GM18858 (cell line): ENCODE measurements around the gene SMIM32.

Experiments
- ATAC-seq: cut with Tn5 transposase; IDR thresholded peaks from one replicate; pipeline ENCODE4 v1.9.1; 2021; ENCODE audit not compliant: unreplicated experiment

SMIM32 gene

DNA sequence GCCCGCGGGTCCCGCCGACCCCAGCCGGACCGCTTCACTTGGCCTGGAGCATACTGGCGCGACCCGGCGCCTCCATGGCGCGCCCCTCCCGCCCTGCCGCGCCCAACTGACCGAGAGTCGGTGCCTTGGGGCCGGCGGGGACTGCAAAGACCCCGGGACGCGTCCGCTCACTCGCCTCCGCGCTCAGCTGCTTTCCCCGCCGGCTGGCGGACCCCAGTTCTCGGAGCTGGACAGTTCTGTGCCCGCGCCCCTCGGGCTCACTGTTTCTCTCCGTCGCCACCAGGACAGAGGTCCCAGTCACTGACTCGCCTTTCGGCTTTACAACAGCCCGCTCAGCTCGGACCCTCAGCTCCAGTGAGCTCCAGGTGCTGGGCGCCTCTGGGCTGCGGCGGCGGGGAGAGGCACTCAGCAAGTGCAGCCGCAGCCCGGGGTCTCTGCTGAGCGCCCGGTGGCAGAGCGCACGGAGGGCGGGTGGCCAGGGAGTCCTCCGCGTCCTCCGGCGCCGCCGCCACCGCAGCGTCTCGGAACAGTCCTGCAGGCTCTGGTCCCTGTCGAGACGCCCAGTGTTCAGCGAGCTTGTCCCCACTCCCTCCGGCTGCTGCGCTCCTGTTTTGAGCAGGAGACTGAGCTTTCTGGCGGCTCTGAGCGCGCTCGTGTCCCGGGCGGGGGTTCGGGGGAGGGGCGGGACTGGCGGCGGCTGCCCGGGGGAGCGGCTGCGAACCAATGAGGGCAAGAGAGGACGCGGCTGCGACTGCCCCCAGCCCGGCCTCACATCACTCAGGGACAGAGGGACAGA lies at the start of gene SMIM32:
Gene SMIM32, minus strand, starts transcription at position 637 of the 796 bp plus-strand sequence. CDS start 638 bp downstream, outside the sequence.
- ATAC-seq, result no peak

GRCh38 chr5:136242611-136243010 lies 49.6 kb upstream of the SMIM32 start:
- no peak for ATAC-seq

DNA sequence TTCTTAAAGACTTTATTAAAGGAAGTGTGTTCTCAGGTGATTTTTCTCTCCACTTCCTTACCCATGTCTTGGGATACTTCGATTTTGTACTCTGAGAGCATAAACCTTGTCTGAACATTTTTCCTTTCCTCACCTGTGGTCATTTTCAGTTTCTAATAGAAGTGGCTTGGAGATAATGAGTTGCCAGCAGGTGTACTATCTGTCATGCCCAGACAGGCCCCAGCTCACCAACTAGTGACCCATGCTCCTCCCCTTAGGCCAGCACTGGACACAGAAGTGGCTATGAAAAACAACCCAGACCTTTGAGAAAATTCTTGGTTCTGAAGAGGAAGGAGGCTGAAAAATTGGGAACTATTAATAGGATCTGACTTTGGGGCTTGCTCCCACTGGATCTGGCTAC lies 49.2 kb upstream of the SMIM32 start:
- no peak for ATAC-seq

- ATAC-seq, result no peak
These were observed 47.9 kb upstream of the SMIM32 start for GRCh38 chr5:136240894-136241293.

- ATAC-seq, result no peak
These were observed 43.6 kb upstream of the SMIM32 start for GRCh38 chr5:136236479-136237083.

GRCh38 chr5:136235321-136235720 lies 42.4 kb upstream of the SMIM32 start:
- no peak for ATAC-seq

DNA sequence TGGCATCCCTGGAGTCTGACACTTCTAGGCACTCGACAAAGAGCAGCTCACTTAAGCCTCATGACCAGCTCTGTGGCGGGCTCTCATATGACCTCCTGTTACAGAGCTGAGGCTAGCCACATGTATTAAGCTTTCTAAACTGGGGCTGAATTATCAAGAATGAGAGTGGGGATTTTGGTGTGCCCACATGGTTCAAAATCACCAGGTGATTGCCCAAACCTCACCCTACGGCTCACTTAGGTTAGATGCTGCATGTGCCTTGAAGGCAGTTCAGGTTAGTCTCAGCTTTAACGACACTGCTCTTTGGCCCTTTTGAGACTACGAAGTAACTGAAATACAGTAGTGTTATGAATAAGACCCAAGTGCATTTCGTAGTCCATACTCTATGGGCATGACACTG lies 39.4 kb upstream of the SMIM32 start:
- ATAC-seq, result peak; percentile 53

GRCh38 chr5:136230176-136230575 lies 37.2 kb upstream of the SMIM32 start:
- ATAC-seq, result no peak

DNA sequence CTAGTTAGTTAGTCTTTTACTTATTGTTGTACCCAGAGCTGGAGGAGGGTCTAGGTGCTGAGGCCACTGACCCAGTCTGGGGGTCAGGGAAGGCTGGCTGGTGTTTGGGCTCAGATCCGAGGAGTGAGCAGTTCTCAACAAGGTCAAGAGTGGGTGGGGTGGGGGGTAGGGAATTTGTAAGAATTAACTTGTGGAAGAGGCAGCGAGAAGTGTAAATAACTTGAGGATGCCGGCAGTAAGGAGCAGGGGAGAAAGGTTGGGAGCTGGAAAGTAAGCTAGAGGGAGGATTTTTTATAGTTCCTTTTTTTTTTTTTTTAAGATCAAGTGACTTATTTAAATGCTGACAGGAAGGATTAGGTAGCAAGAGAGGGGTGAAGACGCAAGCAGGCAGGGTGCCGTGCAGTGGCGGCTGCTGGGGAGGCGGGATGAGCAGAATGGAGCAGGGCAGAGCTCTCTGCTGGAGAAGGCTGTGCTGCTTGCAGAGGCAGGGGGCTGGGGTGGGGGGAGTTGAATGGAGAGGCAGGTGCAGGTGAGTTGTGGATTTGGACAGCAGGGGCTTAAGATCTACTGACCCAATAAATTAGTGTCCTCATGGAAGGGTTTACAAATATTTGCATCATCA lies 35.3 kb upstream of the SMIM32 start:
- no peak for ATAC-seq

- ATAC-seq, result no peak
These were observed 33.4 kb upstream of the SMIM32 start for GRCh38 chr5:136226401-136226800.

GRCh38 chr5:136225796-136226195 lies 32.8 kb upstream of the SMIM32 start:
- no peak for ATAC-seq

GRCh38 chr5:136222580-136223235 lies 29.7 kb upstream of the SMIM32 start:
- no peak for ATAC-seq

DNA sequence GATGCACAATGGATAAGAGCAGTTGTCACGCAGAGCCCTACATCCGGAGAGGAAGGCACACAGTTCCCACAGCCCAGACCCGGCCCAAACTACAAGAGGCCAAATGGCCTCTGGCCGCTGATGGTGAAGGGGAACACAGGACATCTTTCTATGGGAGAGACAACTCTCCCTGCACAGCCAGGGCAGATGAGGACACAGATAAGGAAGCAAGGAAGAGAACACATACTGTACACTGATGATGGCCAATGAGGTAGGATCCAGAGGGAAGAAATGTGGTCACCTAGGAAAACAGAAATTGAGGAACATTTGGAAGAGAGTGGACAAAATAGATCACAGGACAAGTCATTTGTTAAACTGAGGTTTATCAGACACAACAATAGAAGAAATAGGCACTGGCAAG lies 28.4 kb upstream of the SMIM32 start:
- ATAC-seq, result no peak

- no peak for ATAC-seq
These were observed 23.3 kb upstream of the SMIM32 start for GRCh38 chr5:136216230-136216629.

DNA sequence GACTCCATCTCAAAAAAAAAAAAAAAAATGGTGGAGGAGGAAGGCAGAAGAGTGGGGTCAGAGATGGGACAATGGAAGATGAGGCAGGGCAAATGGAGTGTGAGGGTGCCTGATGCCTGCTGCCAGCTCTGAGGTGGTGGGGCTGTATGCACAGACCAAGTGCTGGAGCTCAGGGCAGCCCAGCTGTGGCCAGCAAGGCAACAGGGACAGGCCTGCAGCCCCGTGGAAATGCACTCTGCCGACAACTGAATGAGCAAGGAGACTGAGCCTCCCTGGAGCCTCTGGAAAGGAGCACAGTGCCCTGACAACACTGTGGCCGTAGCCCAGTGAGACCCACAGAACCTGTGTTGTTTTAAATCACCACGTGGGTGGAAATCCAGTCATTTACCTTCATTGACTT lies 22.9 kb upstream of the SMIM32 start:
- no peak for ATAC-seq

- ATAC-seq, result no peak
These were observed 21.0 kb upstream of the SMIM32 start for GRCh38 chr5:136213919-136214493.

GRCh38 chr5:136212252-136212721 lies 19.3 kb upstream of the SMIM32 start:
- ATAC-seq, result no peak

DNA sequence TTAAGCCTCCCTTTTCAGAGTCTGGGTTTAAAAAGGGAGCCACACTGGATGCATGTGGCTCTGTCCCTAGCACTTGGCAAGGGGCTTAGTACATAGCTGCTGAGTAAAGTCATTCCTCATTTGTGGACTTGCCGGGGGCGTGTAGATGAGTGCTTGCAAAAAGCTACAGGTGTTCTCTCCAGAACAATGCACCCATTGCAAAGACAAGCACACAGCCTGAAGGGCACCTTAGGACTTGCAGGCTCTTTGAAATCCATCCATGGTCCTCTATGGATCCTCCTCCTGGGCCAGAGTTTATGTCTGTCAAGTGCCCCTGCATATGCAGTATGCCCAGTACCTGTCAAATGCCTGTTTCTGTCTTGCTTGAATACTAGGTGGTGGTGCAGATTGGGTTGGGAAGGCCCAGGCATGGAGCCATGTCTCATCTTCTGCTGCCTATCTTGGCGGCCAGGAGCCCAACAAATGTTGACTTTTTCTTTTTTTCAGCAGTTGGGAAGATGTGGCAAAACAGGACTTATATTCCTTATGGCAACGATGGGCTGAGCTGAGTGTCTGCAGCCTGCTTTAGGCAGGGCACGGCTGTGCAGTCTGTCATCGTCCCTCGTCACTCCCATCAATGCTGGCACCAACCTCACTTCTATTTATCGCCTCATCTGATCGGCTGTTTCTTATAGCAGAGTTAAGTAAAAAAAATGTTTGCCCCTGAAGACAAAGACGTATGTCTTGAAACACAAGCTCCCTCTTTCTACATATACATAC lies 18.5 kb upstream of the SMIM32 start:
- ATAC-seq, result no peak

GRCh38 chr5:136210259-136210658 lies 17.3 kb upstream of the SMIM32 start:
- no peak for ATAC-seq

- ATAC-seq, result no peak
These were observed 16.5 kb upstream of the SMIM32 start for GRCh38 chr5:136209346-136209910.
